GM12878 (cell line): ENCODE results near the gene MAP2K7. TPM values are rescaled to one million over a fixed set of nuclear protein-coding genes. Genes with fewer than 3 reads are reported as not detected.

Experiments used
- ATAC-seq: fragments of 200-7000 bp; cut with Tn5 transposase; 3 replicates; pipeline ENCODE4 v1.9.1; 2020; ENCODE audit warnings: mild to moderate bottlenecking, moderate library complexity
- BruUV-seq: library from RNA; stranded (reverse); fragments of 400-500 nt; replicated peaks from 2 replicates; lab custom pipeline; 2021; lab: Mats Ljungman, UMichigan
- CTCF ChIA-PET: fragments of 300-600 bp; sonication (Branson Sonifier 250); formaldehyde crosslinking; extraction: SDS; loops from one replicate; lab custom pipeline; 2021; ENCODE audit warnings: inconsistent platforms; lab: Yijun Ruan, JAX
- POLR2A ChIA-PET: fragments of 350-600 bp; formaldehyde crosslinking; extraction: SDS; loops from one replicate; lab custom pipeline; 2021; ENCODE audit warnings: inconsistent platforms; lab: Charles Lee
- RAD21 ChIA-PET: fragments of 300-600 bp; sonication (Branson Sonifier 250); formaldehyde crosslinking; loops from one replicate; lab custom pipeline; 2023; ENCODE audit warnings: antibody characterized with exemption; ENCODE audit not compliant: unreplicated experiment; lab: Charles Lee
- SMC1A ChIA-PET: fragments of 300-600 bp; sonication (Branson Sonifier 250); formaldehyde crosslinking; loops from one replicate; lab custom pipeline; 2023; ENCODE audit not compliant: unreplicated experiment, uncharacterized antibody; lab: Charles Lee
- DNase-seq: peaks from one replicate; pipeline ENCODE4 v3.0.0-alpha.2; 2011; ENCODE audit warnings: low read depth, low spot score
- FAIRE-seq: peaks from 3 replicates; lab custom pipeline; 2011; peaks lifted over from hg19 to GRCh38; lab: Jason Lieb, UNC
- H2AFZ ChIP-seq: 2 replicates; pipeline ENCODE4 v1.6.0; 2011; ENCODE audit warnings: low read depth, low read length, control low read depth; ENCODE audit not compliant: control insufficient read depth
- H3K27ac ChIP-seq: 2 replicates; pipeline ENCODE4 v1.5.1; 2011; ENCODE audit warnings: control low read depth; ENCODE audit not compliant: control insufficient read depth, insufficient read depth
- H3K27me3 ChIP-seq, 2 experiments: replicated peaks in 1 of 2; 2 replicates each; pipeline versions ENCODE4 v1.6.0 to v1.6.1; 2011; ENCODE audit warnings: low read length in 1 of 2; ENCODE audit not compliant: control insufficient read depth in 2 of 2, insufficient read depth in 2 of 2
- H3K36me3 ChIP-seq, 2 experiments: 2 replicates each; pipeline ENCODE4 v1.5.1; 2011; ENCODE audit warnings: low read length in 1 of 2; ENCODE audit not compliant: control insufficient read depth in 2 of 2, insufficient read depth in 2 of 2
- H3K4me1 ChIP-seq: 2 replicates; pipeline ENCODE4 v1.6.1; 2011; ENCODE audit warnings: mild to moderate bottlenecking, low read length, moderate library complexity, mixed read lengths; ENCODE audit not compliant: control insufficient read depth, insufficient read depth
- H3K4me2 ChIP-seq: 2 replicates; pipeline ENCODE4 v1.6.0; 2011; ENCODE audit warnings: control low read depth; ENCODE audit not compliant: control insufficient read depth, insufficient read depth
- H3K4me3 ChIP-seq: fragments of 200-600 bp; sonication (generic); 2 replicates; pipeline ENCODE4 v1.5.1; 2016
- H3K79me2 ChIP-seq: 2 replicates; pipeline ENCODE4 v1.6.0; 2011; ENCODE audit warnings: low read length; ENCODE audit not compliant: control insufficient read depth, insufficient read depth
- H3K9ac ChIP-seq: 2 replicates; pipeline ENCODE4 v1.8.0; 2011; ENCODE audit warnings: low read length, control low read depth, mixed read lengths; ENCODE audit not compliant: control insufficient read depth, insufficient read depth
- H3K9me3 ChIP-seq: replicated peaks from 3 replicates; pipeline ENCODE4 v1.5.1; 2011; ENCODE audit warnings: mild to moderate bottlenecking, low read length; ENCODE audit not compliant: control insufficient read depth, insufficient read depth
- H4K20me1 ChIP-seq: 2 replicates; pipeline ENCODE4 v1.6.0; 2011; ENCODE audit not compliant: control insufficient read depth, insufficient read depth
- CHD1 ChIP-seq: IDR thresholded peaks from 2 replicates; pipeline ENCODE4 v1.6.1; 2012; ENCODE audit warnings: low read depth, low read length, improper control_type of control experiment
- ELK1 ChIP-seq: IDR thresholded peaks from 2 replicates; pipeline ENCODE4 v1.6.1; 2012; ENCODE audit warnings: low read depth, low read length, improper control_type of control experiment
- HSF1 ChIP-seq: fragments of 150-350 bp; IDR thresholded peaks from 2 replicates; pipeline ENCODE4 v1.6.1; 2014; ENCODE audit warnings: mild to moderate bottlenecking, low read depth, low read length
- MAX ChIP-seq: IDR thresholded peaks from 2 replicates; pipeline ENCODE4 v1.6.1; 2012; ENCODE audit warnings: low read depth, low read length, improper control_type of control experiment
- NFYA ChIP-seq: IDR thresholded peaks from 2 replicates; pipeline ENCODE4 v1.6.1; 2011; ENCODE audit warnings: low read depth, mild to moderate bottlenecking, low read length, improper control_type of control experiment, borderline replicate concordance
- NR2C2 ChIP-seq: IDR thresholded peaks from 2 replicates; pipeline ENCODE4 v1.6.1; 2011; ENCODE audit warnings: borderline replicate concordance, low read depth; ENCODE audit not compliant: control insufficient read depth, insufficient read length
- RAD21 ChIP-seq: IDR thresholded peaks from 2 replicates; pipeline ENCODE4 v1.6.1; 2011; ENCODE audit warnings: mild to moderate bottlenecking, low read depth, low read length, moderate library complexity; ENCODE audit not compliant: insufficient read depth
- REST ChIP-seq: IDR thresholded peaks from 2 replicates; pipeline ENCODE4 v1.6.1; 2012; ENCODE audit warnings: mild to moderate bottlenecking, low read depth, low read length
- SMARCA5 ChIP-seq: fragments of 450-650 bp; IDR thresholded peaks from 2 replicates; pipeline ENCODE4 v1.6.1; 2017; ENCODE audit warnings: mild to moderate bottlenecking
- STAT3 ChIP-seq: IDR thresholded peaks from 2 replicates; pipeline ENCODE4 v1.6.1; 2011; ENCODE audit warnings: low read depth, low read length, improper control_type of control experiment
- SUZ12 ChIP-seq: fragments of 200-600 bp; sonication (generic); IDR thresholded peaks from one replicate; pipeline ENCODE4 v1.6.1; 2018; ENCODE audit warnings: antibody characterized with exemption, mild to moderate bottlenecking; ENCODE audit not compliant: unreplicated experiment
- TCF7 ChIP-seq: IDR thresholded peaks from 2 replicates; pipeline ENCODE4 v1.6.1; 2014; ENCODE audit warnings: antibody characterized with exemption, borderline replicate concordance
- ZNF207 ChIP-seq: fragments of 450-650 bp; IDR thresholded peaks from 2 replicates; pipeline ENCODE4 v1.6.1; 2014; ENCODE audit warnings: antibody characterized with exemption, mild to moderate bottlenecking, borderline replicate concordance
- WGBS: methylation state at CpG from one replicate; pipeline ENCODE4 v1.1.6; 2016; ENCODE audit warnings: low lambda C conversion rate; ENCODE audit not compliant: insufficient replicate concordance, insufficient coverage; ENCODE audit errors: missing lambda C conversion rate; 5-methylcytosine and 5-hydroxymethylcytosine counted together
- in situ Hi-C: fragments of 300-500 bp; cut with MboI; formaldehyde crosslinking; loops from 9 replicates; pipeline ENCODE4 v1.14.3; 2018; ENCODE audit warnings: mixed read lengths
- intact Hi-C: fragments of 100-400 bp; cut with micrococcal nuclease; formaldehyde crosslinking; loops from one replicate; pipeline ENCODE4 v1.14.2; 2022; ENCODE audit not compliant: unreplicated experiment
- polyA plus RNA-seq, 11 experiments: library from polyadenylated mRNA; depleted of rRNA in 4 of 11; unstranded in 6 of 11; stranded (reverse) in 5 of 11; fragments of >200 nt; fragmentation: Nextera tagmentation in 4 of 11; fragmentation: Illumina TruSeq in 1 of 11; extraction: Ambion mirVana in 4 of 11; extraction: Trizol in 1 of 11; gene quantifications; 1 replicate in 1 of 11; 2 replicates in 10 of 11; pipeline versions ENCODE4 v1.2.1 to v1.2.3, GENCODE V29; 2011 to 2016; ENCODE audit warnings: inconsistent platforms in 2 of 11, missing spikeins in 2 of 11, low read depth in 1 of 11
- total RNA-seq, 4 experiments: library from RNA; depleted of rRNA in 3 of 4; stranded (reverse); fragments of >200 nt in 3 of 4; fragmentation: Illumina TruSeq in 1 of 4; extraction: Trizol in 1 of 4; gene quantifications; 2 replicates each; pipeline versions ENCODE4 v1.2.1 to v1.2.3, GENCODE V29; 2013 to 2021
- TF ChIP-seq, protein P1 (sequence below): fragments of 450-650 bp; IDR thresholded peaks from 2 replicates; pipeline ENCODE4 v1.6.1; 2014; ENCODE audit warnings: mild to moderate bottlenecking

MAP2K7 gene
- total and polyA plus RNA-seq, 10 of the 15 experiments (the other 5 are each of a cell fraction or from before 2014, with no cell fraction given) = 0.34 to 32.2 (median 6.7) TPM

DNA sequence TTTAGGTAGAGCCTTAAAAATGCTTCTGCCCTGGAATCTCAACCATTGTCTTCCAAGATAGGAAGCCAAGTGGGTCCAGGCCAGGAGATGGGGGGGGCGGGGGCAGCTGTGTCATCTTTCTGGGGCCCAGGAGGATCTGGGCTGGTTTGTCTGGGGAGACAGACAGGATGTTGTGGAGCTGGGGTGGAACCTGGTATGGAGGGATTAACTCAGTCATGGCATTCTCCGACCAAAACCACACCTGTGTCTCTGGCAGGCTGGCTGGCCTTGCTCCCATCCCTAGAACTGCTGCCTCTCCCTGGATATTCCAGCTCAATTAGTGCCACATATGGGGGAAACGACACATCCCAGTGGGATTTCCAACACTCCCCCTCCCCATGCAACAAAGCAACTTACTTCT lies 2.7 kb upstream of the MAP2K7 start (continued):
- TF ChIP-seq REST = no peak
- TF ChIP-seq SUZ12 = no peak

GRCh38 chr19:7901337-7901736 lies 2.3 kb upstream of the MAP2K7 start:
- BruUV-seq = no TSS peak
- no peaks in the 10 kb centered on the region for H3K9me3 ChIP-seq
- ChIA-PET SMC1A (no interaction called here), RAD21 (interaction anchor here (1.2 to 1.9 kb wide), 2 partner anchors 20 to 333 kb away, joined by 3 to 4 read pairs; no protein-coding TSS in a partner anchor), POLR2A (interaction anchor here (0.7 kb wide), 1 partner anchor 101 kb away, joined by 3 read pairs; no protein-coding TSS in a partner anchor), CTCF (interaction anchor here (0.6 to 3.3 kb wide), 6 partner anchors 11 to 39 kb away, joined by 3 to 8 read pairs (median 3); partner anchors contain the start of gene SNAPC2)
- H3K4me1 ChIP-seq = peaks cover 14% of the 10 kb centered on the region
- no peak overlapping the region for H3K9ac ChIP-seq
- in situ Hi-C loops = no loop called here
- intact Hi-C loops = loop anchor here (10.0 kb wide), 1 partner anchor 217 kb away; the partner anchor contains the start of gene TRAPPC5
- 84% methylated on average over 7 of the region's 7 CpGs for WGBS
- peaks cover 9% of the 10 kb centered on the region; the same call in 1 of the 2 replicates for H4K20me1 ChIP-seq
- no peaks in the 10 kb centered on the region for H3K36me3 ChIP-seq
- H3K79me2 ChIP-seq = peaks cover 31% of the 10 kb centered on the region
- ATAC-seq (no peak), FAIRE-seq (no peak), DNase-seq (no peak)
- H2AFZ ChIP-seq = no peak overlapping the region
- no peak overlapping the region for H3K27ac ChIP-seq
- no peaks in the 10 kb centered on the region for H3K27me3 ChIP-seq
- no peak overlapping the region for H3K4me3 ChIP-seq
- H3K4me2 ChIP-seq = no peak overlapping the region
- TF ChIP-seq RAD21 (no peak), STAT3 (no peak), ELK1 (no peak), HSF1 (no peak), NR2C2 (no peak), NFYA (no peak), CHD1 (no peak), SMARCA5 (no peak), ZNF207 (no peak), TCF7 (no peak), MAX (no peak)
- TF ChIP-seq, protein P1, sequence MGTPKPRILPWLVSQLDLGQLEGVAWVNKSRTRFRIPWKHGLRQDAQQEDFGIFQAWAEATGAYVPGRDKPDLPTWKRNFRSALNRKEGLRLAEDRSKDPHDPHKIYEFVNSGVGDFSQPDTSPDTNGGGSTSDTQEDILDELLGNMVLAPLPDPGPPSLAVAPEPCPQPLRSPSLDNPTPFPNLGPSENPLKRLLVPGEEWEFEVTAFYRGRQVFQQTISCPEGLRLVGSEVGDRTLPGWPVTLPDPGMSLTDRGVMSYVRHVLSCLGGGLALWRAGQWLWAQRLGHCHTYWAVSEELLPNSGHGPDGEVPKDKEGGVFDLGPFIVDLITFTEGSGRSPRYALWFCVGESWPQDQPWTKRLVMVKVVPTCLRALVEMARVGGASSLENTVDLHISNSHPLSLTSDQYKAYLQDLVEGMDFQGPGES = no peak
